ENCODE results near the gene RNF157.
"Not testable (repeated sequence)": the region's sequence is repeated elsewhere in the genome, so short reads cannot be mapped to it uniquely, and the experiment has no call there.

RNF157 gene

GRCh38 chr17:76252967-76253766 lies 12.9 kb upstream of the RNF157 start:
- DNase-seq: not testable (repeated sequence)

- no peak for DNase-seq
Measured at GRCh38 chr17:76252040-76252954, 12.0 kb upstream of the RNF157 start.

GRCh38 chr17:76251478-76252039 lies 11.3 kb upstream of the RNF157 start:
- no peak for DNase-seq

GRCh38 chr17:76250141-76250540 lies 9.8 kb upstream of the RNF157 start:
- no peak for DNase-seq

- no peak for DNase-seq
Measured at GRCh38 chr17:76248013-76248782, 7.9 kb upstream of the RNF157 start.

GRCh38 chr17:76247304-76247703 lies 7.0 kb upstream of the RNF157 start:
- DNase-seq: no peak

GRCh38 chr17:76246080-76247066 lies 6.1 kb upstream of the RNF157 start:
- no peak for DNase-seq

GRCh38 chr17:76244721-76245120 lies 4.4 kb upstream of the RNF157 start:
- not testable (repeated sequence) for DNase-seq

GRCh38 chr17:76243826-76244679 lies 3.8 kb upstream of the RNF157 start:
- no peak for DNase-seq

- no peak for DNase-seq
Measured at GRCh38 chr17:76241691-76242255, 1.5 kb upstream of the RNF157 start.

- DNase-seq: no peak
Measured at GRCh38 chr17:76241204-76241538, 878 bp upstream of the RNF157 start.

GRCh38 chr17:76239538-76240274 lies 587 bp downstream of the RNF157 start:
- DNase-seq: peak; percentile 46

GRCh38 chr17:76238847-76239537 lies 1.3 kb downstream of the RNF157 start:
- no peak for DNase-seq

- DNase-seq: no peak
Measured at GRCh38 chr17:76237859-76238313, 2.4 kb downstream of the RNF157 start.

GRCh38 chr17:76236603-76237002 lies 3.7 kb downstream of the RNF157 start:
- DNase-seq: no peak

GRCh38 chr17:76235883-76236282 lies 4.4 kb downstream of the RNF157 start:
- no peak for DNase-seq

GRCh38 chr17:76234354-76234679 lies 6.0 kb downstream of the RNF157 start:
- no peak for DNase-seq

- no peak for DNase-seq
Measured at GRCh38 chr17:76233588-76234353, 6.5 kb downstream of the RNF157 start.
